DMS53 (cell line): ENCODE results near the gene GUCA2A.

Experiments used
- DNase-seq: peaks from one replicate; lab custom pipeline; 2025; lab: John Stamatoyannopoulos, UW

Gene GUCA2A

DNA sequence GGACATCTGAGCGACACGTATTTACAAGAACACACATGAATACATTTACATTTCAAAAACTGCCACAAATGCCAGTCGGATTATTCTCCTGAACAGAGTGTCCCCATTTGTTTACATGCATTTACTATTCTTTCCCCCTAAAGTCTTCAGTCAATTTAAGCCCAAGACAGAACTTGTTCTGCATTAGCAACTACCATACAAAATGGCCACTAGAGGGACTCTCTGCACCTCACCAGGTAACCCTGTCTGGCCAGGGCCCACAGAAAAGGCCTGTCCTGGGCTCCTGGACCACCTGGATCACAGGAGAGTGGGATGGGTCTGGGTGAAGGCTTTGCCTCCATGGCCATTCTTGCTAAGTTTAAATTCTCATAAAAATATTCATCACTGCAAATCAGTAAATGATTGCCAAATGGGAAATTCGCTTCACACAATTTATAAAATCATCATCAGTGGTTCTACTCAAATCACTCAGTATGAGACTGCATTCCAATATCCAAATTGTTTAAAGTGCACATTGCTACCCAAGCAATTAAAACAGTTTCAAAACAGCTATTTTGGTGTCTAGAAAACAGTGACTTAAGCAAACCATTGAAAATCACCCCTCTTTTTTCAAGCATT, 12.5 kb upstream of the GUCA2A start:
- peak; percentile 72 for DNase-seq

DNA sequence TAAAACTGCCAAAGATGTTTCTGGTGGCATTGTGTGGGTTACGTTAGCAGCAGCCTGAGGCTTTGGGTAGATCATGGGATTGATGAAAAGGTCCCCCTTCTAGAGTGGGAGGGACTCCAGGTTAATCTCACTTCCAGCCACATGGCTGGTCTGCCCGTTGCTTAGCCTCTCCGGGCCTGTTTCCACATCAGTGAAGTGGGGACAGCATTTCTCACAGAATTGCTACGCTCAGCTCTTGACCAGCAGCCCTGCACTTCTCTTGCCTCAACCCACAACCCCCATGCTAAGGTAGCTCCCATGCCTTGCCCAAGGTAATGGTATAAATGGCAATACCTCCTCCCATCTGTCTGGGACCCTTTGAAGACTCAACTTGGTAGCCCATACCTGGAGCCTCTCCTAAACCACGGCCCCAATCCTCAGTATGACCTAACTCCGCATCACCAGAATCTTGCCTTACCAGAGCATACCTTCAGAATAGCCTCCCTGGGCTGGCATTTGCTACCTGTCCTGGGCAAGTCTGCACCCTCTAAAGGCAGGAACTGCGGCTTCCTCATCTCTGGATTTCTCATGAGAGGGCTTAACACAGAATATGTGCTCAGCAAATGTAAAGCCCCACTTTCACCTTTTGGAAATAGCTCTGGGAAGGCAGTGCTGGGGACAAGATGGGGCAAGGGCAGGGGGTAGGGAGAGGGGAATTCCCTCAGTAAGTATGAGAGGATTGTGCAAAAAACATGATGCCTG, 10.9 kb upstream of the GUCA2A start:
- DNase-seq, result no peak

DNA sequence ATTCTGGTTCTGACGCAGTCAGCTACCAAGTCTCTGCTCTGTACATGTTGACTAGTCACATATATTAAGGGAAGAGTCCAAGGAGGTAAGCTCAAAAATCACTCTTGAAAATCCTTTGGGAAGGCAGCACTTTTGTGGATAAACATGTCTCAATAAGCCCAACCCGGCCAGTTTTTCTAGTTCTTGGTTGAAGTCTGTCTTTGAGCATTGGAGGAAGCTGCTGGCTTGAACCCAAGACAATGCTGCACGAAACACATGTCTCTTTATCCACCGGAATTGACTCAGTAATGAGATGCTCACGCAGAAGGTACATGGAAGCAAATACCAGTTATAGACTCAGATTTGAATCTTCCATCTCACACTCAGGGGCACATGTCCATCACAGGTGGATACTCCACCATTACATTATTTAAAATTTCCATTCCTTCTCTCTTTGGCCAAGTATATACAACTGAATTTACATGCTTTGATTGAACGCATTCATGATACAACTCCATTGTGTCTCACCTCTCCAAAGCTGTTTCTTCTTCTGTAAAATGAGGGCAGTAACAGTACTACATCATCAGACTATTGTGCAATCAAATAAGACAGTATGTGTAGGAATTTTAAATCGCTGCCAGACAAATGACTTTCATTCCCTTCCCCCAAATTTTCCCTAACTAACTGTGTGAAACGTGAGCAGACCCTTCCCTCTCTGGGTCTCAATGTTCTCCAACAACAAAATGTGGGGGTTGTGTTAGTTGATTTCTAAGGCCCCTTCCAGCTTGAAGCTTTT, 9.6 kb upstream of the GUCA2A start:
- peak; percentile 44 for DNase-seq

DNA sequence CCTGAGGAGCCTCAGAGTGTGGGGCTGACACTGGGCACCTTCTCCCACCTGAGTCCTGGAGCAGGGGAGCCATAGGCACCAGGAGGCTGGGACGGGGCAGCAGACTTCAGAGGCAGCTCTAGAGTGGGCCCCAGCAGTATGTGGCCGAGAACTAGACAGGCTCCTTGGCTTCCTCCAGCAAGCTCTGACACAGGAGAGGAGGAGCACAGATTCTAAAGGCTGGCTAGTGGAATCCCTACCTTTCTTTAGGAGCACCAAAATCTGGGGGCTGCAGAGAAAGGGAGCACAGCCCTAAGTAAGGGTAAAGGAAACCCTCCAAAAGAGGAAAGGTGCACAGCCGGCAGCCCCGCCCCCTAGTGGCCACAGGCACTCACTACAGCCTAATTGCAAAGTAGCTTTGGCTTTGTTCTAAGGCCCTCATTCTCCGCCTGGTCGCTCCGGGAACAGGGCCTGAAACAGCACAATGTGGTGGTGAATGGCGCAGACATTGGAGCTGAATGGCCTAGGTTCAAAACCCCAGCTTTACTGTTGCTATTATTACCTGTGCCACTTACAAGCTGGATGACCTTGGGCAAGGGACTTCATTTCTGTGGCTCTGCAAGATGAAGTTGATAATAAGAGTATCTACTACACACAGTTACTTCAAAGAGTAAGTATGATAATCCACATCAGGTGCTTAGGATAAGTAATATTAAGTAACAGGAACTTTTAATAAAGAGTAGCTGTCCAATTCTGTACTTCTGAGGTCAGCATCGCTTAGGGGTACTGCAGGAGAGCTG, 8.8 kb upstream of the GUCA2A start:
- DNase-seq, result peak; percentile 78

DNA sequence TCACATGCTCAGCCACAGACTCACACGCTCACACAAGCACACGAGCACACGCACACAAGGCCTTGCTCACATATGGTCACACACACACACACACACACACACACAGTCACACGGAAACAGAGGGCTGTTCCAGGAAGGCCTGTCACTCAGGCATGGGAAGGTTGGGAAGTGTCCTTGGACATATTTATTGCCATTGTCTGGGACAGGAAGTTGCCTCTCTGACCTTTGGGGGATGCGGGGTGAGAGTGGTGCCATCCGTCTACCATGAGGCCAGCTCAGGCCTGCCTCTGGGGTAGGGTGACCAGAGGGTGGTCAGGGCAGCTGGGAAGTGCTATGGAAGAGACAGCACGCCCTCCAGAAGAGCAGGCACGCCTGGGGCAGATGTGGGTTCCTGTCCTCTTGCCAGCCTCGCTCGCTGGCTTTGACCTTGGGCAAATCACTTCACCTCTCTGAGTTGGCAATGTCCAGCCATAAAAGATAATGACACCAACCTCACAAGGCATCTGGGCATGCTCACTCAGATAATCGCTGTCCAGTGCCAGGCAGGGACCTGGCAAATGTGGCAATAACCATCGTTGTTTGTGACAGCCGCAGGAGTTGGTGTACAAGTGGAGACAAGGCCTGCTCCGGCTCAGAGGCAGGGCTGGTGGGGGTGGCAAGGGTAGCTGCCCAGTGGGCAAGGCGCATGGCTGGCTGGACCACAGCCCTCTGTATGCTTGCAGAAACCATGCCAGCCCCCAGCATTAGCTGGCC, 8.0 kb upstream of the GUCA2A start:
- DNase-seq, result peak; percentile 19

DNA sequence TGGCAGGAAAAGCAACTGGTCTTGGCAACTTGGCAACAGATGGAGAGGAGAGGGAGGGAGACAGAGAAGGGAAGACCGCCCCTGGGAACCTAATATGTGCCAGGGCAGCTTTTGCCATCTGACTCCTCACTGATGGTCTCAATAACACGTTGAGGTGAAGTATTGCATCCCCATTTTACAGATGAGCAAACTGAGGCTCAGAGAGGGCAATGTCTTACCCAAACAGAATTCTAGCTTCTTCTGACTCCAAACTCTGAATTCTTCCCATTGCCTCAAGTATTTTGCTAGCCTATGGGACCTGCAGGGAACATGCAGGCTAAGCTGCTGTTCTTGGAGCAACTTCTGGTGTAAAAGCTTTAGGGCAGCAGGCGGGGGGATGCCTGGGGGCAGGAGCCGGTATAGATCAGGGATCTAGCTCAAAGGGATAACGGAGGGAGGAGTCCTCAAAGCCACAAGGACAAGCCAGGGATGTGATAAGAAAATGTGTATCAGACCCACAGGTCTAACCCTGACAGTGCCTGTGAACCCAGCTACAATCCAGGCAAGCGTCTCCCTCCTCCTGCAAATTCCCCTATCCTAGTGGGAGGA, 7.2 kb upstream of the GUCA2A start:
- DNase-seq, result no peak

DNA sequence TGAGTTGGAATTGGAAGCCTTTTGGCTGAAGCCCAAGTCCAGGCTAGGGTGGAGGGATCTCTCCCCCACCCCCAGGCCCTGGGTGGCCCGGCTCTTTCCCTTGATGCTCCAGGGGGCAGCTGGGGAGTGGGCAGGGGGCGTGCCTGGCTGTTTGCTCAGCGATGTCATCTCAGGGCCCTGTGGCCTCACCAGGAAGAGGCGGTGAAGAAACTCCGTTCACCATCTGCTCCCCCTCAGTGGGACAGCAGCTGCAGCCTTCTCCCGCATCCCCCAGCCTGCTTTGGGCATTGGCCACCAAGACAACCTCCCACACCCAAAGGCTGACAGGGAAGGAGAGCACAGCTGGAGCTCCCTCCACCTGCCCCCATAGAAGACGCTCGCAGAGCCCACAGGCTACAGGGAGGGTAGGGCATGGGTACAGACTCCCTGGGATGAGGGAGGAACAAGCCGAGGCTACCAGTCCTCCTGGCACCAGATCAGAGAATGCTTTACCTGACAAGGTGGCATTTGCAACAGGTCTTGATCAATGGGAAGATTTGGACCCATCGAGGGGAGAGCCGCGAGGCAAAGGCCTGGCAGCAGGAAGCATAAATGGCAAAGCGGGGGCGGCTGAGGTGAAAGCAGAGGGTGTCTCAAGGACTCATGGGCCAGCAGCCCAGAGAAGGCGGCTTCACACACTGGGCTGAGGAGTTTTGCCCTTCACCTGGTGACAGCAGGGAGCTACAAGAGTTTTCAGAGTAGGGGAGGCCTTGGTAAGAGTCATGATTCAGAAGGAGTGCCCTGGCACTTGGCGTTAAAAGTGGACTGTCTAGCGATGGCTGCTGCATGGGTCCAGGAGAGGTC, 6.5 kb upstream of the GUCA2A start:
- DNase-seq, result no peak

DNA sequence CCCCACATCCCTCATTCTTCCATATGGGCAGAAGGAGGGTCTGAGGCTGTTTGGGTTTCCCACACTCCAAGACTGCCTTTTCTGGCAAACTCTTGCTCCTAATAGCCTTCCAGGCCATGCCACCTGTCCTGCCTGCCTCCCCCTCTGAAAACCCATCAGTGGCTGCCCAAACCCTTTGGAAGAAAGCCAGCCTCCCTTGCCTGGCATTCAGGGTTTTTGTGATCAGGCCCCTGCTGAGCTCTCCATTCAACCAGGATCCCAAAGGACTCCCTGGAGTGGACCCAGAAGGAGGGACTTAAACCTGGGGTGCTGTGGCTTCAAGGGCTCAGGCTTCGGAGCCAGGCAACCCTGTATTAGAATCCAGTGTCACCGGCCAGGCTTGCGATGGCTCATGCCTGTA, 4.2 kb upstream of the GUCA2A start:
- no peak for DNase-seq

DNA sequence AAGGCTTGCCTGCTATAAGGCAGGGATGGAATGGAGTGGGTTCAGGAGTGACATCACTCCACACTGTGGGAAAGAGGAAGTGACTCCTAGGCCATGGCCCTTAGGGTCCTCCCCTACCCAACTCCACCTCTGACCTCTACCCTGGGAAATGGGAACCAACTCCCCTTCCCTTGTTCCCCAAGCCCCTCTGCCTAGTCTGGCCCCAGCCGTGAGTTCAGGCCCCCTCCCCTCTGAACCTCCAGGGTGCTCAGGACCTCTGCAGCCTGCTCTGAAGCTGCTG, 3.8 kb upstream of the GUCA2A start:
- no peak for DNase-seq

DNA sequence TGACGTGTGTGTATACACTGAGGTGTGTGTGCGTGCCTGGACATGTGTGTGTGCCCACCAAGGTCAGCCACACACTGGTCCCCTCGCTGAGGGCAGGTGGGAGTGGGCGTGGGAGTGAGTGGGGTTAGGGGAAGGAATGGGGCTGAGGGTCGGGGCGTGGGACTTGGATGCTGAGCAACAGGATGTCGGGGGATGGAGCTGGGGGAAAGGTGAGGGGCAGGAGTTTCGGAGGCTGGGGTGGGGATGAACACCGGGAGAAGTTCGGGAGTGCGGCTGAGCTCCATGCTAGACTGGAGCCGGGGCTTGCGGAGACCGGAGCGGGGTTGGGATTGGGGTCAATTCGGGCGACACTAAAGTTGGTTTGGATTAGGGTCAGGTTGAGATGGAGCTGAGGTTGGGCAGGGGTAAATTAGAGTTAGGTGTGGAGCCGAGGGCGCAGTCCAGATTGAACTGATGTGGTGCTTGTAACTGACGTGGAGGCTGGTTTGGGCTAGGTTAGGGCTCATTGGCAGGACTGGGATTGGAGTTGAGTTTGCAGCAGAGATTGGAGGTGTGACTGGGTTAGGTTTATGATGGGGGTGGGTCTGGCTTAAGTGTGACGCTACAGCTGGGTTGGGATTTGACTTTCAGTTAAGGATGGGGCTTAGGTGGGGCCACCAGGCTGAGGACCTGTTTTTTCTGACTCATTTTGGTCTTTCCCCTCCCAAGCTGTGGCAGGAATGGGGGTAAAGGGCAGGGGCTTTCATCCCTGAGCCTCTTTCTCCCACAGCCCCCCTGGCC, 3.3 kb upstream of the GUCA2A start:
- no peak for DNase-seq

DNA sequence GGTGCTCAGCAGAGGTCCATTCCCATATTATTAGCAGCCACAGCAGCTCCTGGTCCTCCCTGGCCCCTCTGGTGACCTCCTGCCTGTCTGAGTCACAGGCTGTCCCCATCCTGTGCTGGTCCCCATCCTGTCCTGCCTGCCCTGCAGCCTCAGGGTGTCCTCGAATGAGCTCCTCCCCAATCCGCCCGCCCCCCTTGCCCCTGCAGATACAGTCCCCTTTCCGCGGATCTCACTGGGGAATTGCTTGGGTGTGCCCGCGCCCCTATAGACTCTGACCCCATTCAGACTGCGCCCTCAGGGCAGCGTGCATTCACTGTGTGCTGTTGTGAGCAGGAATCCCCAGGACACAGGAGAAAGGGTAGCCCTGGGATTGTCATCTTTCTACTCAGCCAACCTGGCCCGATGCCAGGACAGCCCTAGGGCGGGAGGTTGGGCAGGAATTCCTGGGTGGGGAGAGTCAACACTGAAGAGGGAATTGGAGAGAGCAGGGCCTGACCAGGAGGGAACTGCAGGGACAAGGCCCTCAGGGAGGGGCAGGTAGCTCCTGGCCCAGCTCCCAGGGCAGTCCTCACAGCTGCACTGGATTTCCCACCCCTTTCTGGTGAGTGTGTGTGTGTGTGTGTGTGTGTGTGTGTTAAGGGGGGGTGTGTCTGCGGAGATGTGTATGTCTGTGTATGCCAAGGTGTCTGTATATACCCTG, 1.1 kb upstream of the GUCA2A start:
- peak; percentile 88 for DNase-seq

DNA sequence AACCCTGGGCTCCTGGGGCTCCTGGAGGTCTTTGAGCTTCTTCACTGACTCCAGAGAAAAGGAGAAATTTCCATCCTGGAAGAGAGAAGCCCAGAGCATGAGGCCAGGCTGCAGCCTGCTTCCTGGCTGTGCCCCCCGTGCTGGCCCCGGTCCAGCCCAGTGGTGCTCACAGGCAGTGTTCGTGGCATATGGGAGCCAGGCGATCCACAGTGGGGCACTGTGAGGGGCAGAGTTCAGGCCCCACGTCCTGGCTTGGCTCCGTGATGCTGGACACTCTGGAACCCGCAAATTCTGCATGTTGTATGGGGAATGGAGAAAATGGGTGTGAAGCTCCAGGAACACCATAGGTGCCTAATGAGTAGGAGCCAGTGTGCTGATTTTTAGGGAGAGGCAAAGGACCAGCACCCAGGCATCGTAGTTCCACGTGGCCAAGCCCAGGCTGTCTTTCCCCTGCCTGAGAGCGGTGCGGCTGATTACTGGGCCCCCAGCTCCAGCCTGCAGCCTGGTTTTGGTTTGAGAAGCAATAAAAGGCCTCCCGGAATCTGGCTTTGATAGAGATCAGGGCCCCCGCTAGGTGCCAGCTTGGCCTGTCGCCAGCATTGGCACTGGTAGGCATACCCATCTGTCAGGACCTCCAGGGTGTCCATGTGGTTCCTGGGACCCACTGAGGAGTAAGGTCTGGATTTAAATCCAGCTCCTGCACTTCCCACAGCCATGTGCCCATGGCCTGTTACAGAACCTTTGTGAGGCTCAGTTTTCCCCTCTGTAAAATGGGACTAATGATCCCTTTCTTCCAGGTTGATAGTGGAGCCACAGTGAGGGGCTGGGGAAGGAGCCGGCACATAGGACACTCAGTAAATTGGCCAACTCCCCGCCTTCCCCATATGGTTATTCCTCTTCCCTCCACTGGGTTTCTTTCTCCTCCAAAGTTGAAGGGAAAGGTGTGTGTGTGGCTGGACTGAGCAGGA, 725 bp downstream of the GUCA2A start:
- no peak for DNase-seq

DNA sequence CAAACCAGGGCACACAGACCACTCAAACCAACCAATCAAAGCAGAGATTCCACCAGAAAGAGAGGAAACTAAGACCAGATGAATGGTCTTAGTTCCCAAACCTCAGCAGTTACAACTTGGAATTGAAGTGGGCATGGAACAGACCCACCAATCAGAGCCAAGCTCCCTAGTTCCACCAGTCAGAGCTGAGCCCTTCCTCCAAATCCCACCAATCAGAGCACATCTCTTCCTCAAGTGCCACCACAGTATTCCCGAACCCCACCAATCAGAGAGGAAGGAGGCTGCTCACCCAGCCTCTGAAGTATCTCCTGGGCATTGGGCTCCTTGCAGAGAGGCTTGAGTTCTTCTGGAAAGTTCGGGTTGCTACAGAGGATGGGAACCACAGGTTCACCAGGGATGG, 1.4 kb downstream of the GUCA2A start:
- DNase-seq, result no peak

DNA sequence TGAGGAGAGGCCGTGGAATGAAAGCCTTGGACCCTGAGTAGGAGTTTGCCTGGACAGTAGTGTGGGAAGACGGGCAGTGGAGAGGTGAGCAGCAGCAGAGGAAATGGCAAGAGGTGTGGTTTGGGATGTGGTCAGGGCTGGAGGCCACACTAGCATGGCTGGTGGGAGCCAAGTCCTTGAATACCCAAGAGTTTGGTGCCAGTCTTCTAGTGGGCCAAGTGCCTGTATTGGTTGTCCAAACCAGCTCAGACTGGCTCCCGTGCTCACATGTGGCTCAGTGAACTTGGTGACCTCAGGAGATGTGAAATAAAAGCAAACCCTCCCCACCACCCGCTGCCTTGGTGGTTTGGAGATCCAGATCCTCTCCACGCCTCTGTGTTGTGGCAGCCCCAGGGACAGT, 2.4 kb downstream of the GUCA2A start:
- no peak for DNase-seq

DNA sequence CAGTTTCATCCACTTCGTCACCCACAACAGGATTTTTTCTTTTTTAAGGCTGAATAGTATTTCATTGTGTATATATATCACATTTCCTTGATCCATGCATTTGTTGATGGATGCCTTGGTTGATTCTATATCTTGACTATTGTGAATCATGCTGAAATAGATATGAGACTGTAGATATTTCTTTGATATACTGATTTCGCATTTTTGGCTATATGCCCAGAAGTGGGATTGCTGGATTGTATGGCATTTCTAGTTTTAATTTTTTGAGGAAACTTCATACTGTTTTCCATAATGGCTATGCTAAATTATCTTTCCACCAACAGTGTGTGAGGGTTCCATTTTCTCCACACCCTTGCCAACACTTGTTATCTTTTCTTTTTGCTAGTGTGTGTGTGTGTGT, 6.4 kb downstream of the GUCA2A start:
- DNase-seq, result no peak

DNA sequence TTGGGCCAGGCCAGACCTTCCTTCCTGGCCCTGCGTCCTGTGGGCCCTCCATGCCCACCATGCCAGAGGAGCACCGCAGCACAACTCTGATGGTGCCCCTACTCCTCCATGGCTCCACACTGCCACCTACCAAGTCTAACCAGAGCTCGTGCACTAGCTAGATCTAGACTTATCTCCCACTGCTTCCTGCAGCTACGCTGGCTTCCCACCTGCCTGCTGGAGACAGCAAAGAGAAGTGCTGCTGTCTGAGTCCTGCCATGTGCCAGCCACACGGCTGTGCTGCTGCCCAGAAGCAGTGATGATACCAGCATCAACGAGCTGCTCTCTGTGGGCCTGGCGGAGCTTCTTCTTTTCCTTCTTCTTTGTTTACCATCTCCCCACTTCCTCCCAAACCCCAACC, 6.9 kb downstream of the GUCA2A start:
- DNase-seq, result peak; percentile 62

DNA sequence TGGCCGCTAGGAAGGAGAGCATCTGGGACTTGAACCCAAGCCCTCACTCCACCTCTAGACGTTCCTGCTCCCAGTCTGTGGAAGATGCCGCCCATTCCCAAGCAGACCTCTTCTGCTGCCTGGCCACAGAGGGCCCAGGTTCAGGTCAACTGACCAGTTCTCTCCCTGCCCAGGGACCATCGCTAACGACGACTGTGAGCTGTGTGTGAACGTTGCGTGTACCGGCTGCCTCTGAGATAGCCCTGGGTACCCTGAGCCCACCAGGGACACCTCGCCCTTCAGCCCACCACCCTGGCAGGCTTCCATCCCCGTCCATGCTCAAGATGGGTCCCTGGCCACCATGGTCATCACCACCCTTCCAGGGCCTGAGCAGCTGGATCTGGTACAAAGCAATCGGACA, 9.2 kb downstream of the GUCA2A start:
- no peak for DNase-seq

DNA sequence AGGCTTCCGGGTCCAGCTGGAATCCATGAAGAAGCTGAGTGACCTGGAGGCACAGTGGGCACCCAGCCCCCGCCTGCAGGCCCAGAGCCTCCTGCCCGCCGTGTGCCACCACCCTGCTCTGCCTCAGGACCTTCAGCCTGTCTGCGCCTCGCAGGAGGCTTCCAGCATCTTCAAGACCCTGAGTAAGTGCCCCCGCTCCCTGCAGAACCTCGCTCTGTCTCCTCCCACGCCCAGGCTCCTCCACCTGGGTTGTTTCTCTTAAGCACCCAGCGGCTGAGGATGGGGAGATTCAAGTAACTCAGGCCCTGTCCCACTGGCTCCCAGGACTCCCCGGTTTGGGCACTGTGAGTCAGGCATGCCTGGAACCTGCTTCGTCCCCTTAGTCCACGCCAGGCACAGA, 9.9 kb downstream of the GUCA2A start:
- DNase-seq, result no peak
